Aorta (tissue), 5 donors: Measurements from ENCODE around the gene DSCAM. TPM values are rescaled to one million over a fixed set of nuclear protein-coding genes. Genes with fewer than 3 reads are reported as not detected.

Experiments
- ATAC-seq: fragments of 200-7000 bp; cut with Tn5 transposase; one replicate; pipeline ENCODE4 v1.9.1; 2022; ENCODE audit warnings: moderate library complexity; ENCODE audit not compliant: low FRiP score
- DNase-seq, 2 donors: peaks; one replicate each; pipeline ENCODE4 v3.0.0-alpha.2; 2020
- H3K27ac ChIP-seq, 2 donors: one replicate each; pipeline ENCODE4 v1.5.1; 2013; ENCODE audit warnings: low read length in 2 of 2, mild to moderate bottlenecking in 2 of 2, moderate library complexity in 2 of 2, control low read depth in 1 of 2, inconsistent platforms in 1 of 2, low read depth in 1 of 2
- H3K27me3 ChIP-seq, 2 donors: one replicate each; pipeline ENCODE4 v1.6.1; 2013; ENCODE audit warnings: control low read depth in 1 of 2, low read length in 1 of 2, mild to moderate bottlenecking in 1 of 2, moderate library complexity in 1 of 2; ENCODE audit not compliant: insufficient read depth in 2 of 2, control insufficient read depth in 1 of 2
- H3K36me3 ChIP-seq, 2 donors: one replicate each; pipeline ENCODE4 v1.6.1; 2013; ENCODE audit warnings: control low read depth in 1 of 2, low read length in 1 of 2, mild to moderate bottlenecking in 1 of 2; ENCODE audit not compliant: insufficient read depth in 2 of 2, control insufficient read depth in 1 of 2
- H3K4me1 ChIP-seq, 2 donors: one replicate each; pipeline ENCODE4 v1.6.1; 2013; ENCODE audit warnings: low read length in 2 of 2, control low read depth in 1 of 2, mild to moderate bottlenecking in 1 of 2, moderate library complexity in 1 of 2; ENCODE audit not compliant: insufficient read depth in 2 of 2, control insufficient read depth in 1 of 2
- H3K4me3 ChIP-seq, 2 donors: one replicate each; pipeline ENCODE4 v1.5.1; 2013; ENCODE audit warnings: low read length in 2 of 2, control low read depth in 1 of 2, mild to moderate bottlenecking in 1 of 2
- H3K9me3 ChIP-seq: one replicate; pipeline ENCODE4 v1.6.1; 2013; ENCODE audit warnings: mild to moderate bottlenecking, low read length; ENCODE audit not compliant: control insufficient read depth
- WGBS, 2 donors: extraction: QIAGEN DNeasy Blood & Tissue Kit; methylation state at CpG; one replicate each; pipeline ENCODE4 v1.1.7; 2013; 5-methylcytosine and 5-hydroxymethylcytosine counted together
- intact Hi-C, 2 donors: fragments of 100-400 bp; cut with DNase I; formaldehyde crosslinking; loops; one replicate each; pipeline versions ENCODE4 v1.14.2 to v1.15.0; 2022
- polyA plus RNA-seq, 2 donors: library from polyadenylated mRNA; stranded (reverse); fragments of 200-250 nt; gene quantifications; one replicate each; pipeline ENCODE4 v1.2.3, GENCODE V29; 2013
- total RNA-seq, 2 donors: library from RNA; stranded (reverse); fragmentation: NEBNext Ultra II Directional; extraction: Animal tissue kit (Norgen Biotek cat#: 25700); gene quantifications; one replicate each; pipeline ENCODE4 v1.2.1, GENCODE V29; 2021
- donor health status: healthy with polysubstance abuse.
- donor health status: Bipolar disorder and iron deficiency.
- donor health status: DM: no; HTN: no; CAD: no.
- donor health status: DM: no; HTN: no; CAD: no.
- donor health status: DM: yes; HTN: yes; CAD: no.

The DSCAM gene
- total and polyA plus RNA-seq, 4 donors = not detected

DNA sequence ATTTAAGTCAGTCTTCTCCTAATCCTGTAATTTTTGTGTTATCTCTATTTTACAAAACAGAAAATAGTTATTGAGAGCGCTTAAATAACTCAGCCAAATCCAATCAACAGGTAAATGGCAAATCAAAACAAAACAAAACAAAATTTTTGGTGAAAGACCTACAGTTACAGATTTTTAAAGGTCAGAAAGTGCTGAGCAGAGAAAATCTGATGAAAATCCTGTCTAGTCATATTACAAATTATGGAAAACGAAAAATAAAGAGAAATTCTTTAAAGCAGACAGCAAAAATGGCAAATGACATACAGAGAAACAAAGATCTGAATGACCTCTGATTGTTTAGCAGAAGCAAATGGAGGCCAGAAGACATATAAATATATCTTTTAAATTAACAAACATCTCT, 497.4 kb downstream of the DSCAM start:
- Histone ChIP-seq H3K36me3 (no peaks in the 10 kb centered on the region), H3K4me3 (no peak overlapping the region), H3K4me1 (no peaks in the 10 kb centered on the region), H3K27ac (no peak overlapping the region), H3K9me3 (no peaks in the 10 kb centered on the region), H3K27me3 (no peaks in the 10 kb centered on the region)
- DNase-seq (no peak), ATAC-seq (no peak)
- WGBS, 2 donors = 70 to 71% methylated on average over 2 of the region's 2 CpGs
- intact Hi-C loops = no loop called here

DNA sequence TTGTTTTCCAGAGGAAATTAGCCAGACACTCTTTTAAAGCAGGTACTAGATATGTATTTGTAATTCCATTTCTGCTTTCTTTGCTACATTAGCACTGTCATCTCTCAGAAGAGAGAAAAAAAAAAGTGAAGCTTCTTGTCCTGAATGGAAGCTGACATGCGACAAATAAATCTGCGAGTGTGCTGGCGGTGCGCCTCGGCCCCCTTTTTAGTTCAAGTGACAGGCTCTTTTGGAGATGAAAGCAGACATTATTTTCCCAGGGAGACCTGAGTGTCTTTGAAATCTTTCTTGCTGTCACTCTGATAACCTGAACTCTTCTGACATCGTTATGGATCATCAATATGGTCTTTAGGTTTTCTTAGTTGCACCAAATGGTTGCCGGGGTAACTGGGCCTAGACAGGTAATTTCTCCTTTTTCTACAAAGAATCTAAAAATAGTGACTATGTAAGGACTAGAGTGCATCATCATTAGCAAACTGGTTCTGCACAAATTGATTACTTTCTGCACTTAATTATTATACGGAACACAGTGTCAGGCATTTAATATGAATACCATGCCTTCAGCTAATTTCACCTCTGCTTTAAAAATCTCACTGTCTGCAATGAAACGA, 501.1 kb downstream of the DSCAM start:
- Histone ChIP-seq H3K27ac (no peak overlapping the region), H3K9me3 (no peaks in the 10 kb centered on the region), H3K36me3 (no peaks in the 10 kb centered on the region), H3K27me3 (no peaks in the 10 kb centered on the region), H3K4me3 (no peak overlapping the region), H3K4me1 (no peaks in the 10 kb centered on the region)
- ATAC-seq (no peak), DNase-seq (no peak)
- intact Hi-C loops = no loop called here
- WGBS, 2 donors = 75 to 78% methylated on average over 9 of the region's 9 CpGs

DNA sequence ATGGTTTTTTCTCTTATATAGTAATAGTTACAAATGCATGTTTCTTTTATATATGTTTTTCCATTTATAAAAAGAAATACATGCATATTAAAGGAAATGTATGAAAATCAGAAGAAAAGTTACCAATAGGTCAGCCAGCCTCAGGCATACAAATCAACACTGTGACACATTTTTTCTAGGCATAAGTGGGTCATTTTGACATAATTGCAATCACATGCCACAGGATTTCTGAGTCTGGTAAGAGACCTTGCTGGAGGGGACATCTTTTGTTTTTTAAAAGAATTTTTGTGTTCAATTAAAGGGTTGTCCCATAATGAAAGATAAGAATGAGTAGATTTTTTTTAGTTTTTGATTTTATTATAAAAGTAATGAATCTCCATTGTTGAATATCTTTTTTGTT, 506.6 kb downstream of the DSCAM start:
- H3K4me3 ChIP-seq = no peak overlapping the region
- H3K4me1 ChIP-seq = no peaks in the 10 kb centered on the region
- no peaks in the 10 kb centered on the region for H3K9me3 ChIP-seq
- H3K27me3 ChIP-seq = no peaks in the 10 kb centered on the region
- intact Hi-C loops = no loop called here
- DNase-seq (no peak), ATAC-seq (no peak)
- H3K27ac ChIP-seq = no peak overlapping the region
- H3K36me3 ChIP-seq = no peaks in the 10 kb centered on the region

DNA sequence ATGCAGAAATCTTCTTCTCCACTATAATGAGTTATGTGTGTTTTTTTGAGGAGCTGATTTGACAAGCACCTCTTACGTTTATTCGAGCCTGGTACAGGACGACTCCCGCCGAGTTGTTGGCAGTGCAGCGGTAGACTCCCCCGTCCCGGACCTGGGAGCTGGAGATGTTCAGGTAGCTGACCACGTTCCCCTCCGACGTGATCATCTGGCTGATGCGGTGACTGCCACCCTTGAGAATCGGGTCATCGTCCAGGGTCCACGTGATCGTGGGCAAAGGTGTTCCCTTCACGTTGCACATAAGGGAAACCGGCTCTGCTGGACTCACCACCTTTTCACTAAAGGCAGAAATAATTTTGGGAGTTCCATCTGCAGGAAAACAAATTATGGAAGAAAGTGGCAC, 507.9 kb downstream of the DSCAM start:
- H3K27ac ChIP-seq = no peak overlapping the region
- H3K4me3 ChIP-seq = no peak overlapping the region
- intact Hi-C loops = no loop called here
- DNase-seq (no peak), ATAC-seq (no peak)
- no peaks in the 10 kb centered on the region for H3K27me3 ChIP-seq
- WGBS, 2 donors = 89 to 90% methylated on average over 18 of the region's 18 CpGs
- H3K36me3 ChIP-seq = no peaks in the 10 kb centered on the region
- H3K9me3 ChIP-seq = no peaks in the 10 kb centered on the region
- no peaks in the 10 kb centered on the region for H3K4me1 ChIP-seq

DNA sequence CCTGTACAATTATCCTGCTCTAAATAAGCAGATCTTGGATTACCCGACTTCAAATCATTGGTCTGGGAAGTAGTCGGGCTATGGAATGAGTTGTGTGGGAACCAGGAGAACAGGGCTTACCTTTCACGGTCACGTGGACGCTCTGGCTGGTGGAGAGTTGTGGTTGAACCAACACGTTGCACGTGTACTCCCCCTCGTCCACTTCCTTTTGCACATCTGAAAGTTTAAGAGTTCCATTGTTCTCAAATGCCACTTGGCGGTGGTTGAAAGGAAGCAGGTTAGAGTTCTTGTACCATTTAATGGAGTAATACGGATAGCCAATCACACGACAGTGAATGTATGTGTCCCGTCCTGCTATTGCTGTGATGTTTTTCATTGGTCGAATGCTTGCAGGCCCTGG, 509.0 kb downstream of the DSCAM start:
- no peaks in the 10 kb centered on the region for H3K9me3 ChIP-seq
- H3K27me3 ChIP-seq = no peaks in the 10 kb centered on the region
- DNase-seq (no peak), ATAC-seq (no peak)
- intact Hi-C loops = no loop called here
- WGBS, 2 donors = 85 to 87% methylated on average over 13 of the region's 13 CpGs
- no peak overlapping the region for H3K27ac ChIP-seq
- no peaks in the 10 kb centered on the region for H3K4me1 ChIP-seq
- no peaks in the 10 kb centered on the region for H3K36me3 ChIP-seq
- H3K4me3 ChIP-seq = no peak overlapping the region

DNA sequence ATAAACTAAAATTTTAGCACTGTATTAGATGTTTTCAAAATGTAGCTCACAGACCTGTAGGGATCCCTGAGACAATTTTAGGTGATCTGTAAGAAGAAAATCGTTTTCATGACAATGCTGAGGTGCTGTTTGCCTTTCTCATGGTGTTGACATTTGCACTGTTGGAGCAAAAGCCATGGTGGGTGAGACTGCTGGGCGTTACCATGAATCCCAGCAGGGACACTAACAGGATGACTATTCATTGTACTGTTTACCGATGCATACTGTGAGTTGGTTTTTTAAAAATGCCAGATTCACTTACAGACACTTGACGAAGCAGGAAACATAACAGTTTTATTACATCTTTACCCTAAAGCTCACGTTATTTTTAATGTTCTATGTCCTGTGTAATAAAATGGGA, 511.3 kb downstream of the DSCAM start:
- DNase-seq (no peak), ATAC-seq (no peak)
- WGBS, 2 donors = 5 to 9% methylated on average over 5 of the region's 5 CpGs
- intact Hi-C loops = no loop called here
- H3K27ac ChIP-seq = no peak overlapping the region
- no peaks in the 10 kb centered on the region for H3K36me3 ChIP-seq
- H3K9me3 ChIP-seq = no peaks in the 10 kb centered on the region
- no peak overlapping the region for H3K4me3 ChIP-seq
- H3K4me1 ChIP-seq = no peaks in the 10 kb centered on the region
- H3K27me3 ChIP-seq = no peaks in the 10 kb centered on the region

DNA sequence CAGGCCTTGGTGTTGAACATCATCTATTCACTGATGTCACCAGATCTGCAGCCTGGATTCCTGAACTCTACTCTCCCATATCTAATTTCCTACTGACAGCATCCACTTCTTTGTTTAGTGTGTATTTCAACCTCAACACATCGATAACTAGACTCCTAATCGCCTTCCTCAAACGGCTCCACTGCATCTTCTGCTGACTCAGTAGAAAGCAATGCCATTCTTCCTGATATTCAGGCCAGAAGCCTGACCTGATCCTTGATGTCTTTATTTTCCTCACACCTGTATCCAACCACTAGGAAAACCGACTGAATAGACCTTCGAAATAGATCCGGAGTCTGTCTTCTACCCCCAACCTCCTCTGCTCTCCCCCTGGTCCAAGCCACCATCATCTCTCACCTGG, 512.8 kb downstream of the DSCAM start:
- 68 to 78% methylated on average over 6 of the region's 6 CpGs for WGBS, 2 donors
- H3K27ac ChIP-seq = no peak overlapping the region
- H3K4me3 ChIP-seq = no peak overlapping the region
- intact Hi-C loops = no loop called here
- DNase-seq = no peak
- no peaks in the 10 kb centered on the region for H3K9me3 ChIP-seq
- no peaks in the 10 kb centered on the region for H3K36me3 ChIP-seq
- no peaks in the 10 kb centered on the region for H3K4me1 ChIP-seq
- ATAC-seq = no peak
- H3K27me3 ChIP-seq = no peaks in the 10 kb centered on the region

DNA sequence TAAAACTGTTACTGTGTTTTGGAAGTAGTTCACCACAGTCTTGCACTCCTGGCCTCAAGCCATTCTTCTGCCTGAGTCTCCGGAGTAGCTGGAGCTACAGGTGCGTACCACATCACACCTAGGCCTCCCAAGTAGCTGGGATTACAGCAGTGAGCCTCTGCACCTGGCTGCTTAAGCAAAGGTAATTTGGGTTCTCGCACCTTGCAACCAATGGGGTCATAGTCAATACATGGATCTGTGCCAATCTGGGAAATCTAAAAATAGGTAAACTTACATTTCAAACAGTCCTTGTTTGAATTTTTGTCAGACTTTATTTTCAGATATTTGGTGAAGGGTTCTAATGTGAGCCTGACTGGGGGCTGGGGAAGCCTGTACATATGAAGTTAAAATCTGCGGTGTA, 513.2 kb downstream of the DSCAM start:
- H3K4me3 ChIP-seq = no peak overlapping the region
- no peak overlapping the region for H3K27ac ChIP-seq
- H3K4me1 ChIP-seq = no peaks in the 10 kb centered on the region
- intact Hi-C loops = no loop called here
- no peaks in the 10 kb centered on the region for H3K9me3 ChIP-seq
- no peaks in the 10 kb centered on the region for H3K27me3 ChIP-seq
- DNase-seq (no peak), ATAC-seq (no peak)
- 76 to 84% methylated on average over 4 of the region's 4 CpGs for WGBS, 2 donors
- H3K36me3 ChIP-seq = no peaks in the 10 kb centered on the region

DNA sequence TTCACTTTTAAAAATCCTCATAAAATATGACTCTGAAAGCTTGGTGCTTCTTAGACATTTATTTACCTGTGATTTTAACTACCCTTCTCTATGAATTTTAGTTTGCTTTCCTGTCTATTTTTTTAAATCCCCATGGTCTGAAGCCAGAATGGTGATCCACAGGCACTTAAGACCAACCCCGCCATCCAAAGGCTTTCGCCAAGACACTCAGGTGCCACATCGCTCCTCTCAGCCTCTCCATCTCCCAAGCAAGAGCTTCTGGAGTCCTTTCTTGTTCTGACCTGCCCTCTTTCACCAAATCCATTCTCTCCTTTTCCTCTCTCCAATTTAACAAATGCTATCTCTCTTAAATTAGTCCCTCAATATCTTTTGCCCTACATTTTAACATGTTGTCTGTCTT, 515.2 kb downstream of the DSCAM start:
- 88 to 89% methylated on average over 3 of the region's 3 CpGs for WGBS, 2 donors
- Histone ChIP-seq H3K27me3 (no peaks in the 10 kb centered on the region), H3K9me3 (no peaks in the 10 kb centered on the region), H3K4me3 (no peak overlapping the region), H3K4me1 (no peaks in the 10 kb centered on the region), H3K36me3 (no peaks in the 10 kb centered on the region), H3K27ac (no peak overlapping the region)
- intact Hi-C loops = no loop called here
- no peak for ATAC-seq
- no peak for DNase-seq
